Vagina (tissue), 2 donors: ENCODE data around the gene RIOK3. TPM values are rescaled to one million over a fixed set of nuclear protein-coding genes. Genes with fewer than 3 reads are reported as not detected.

Experiments
- DNase-seq, 2 donors: peaks; one replicate each; pipeline ENCODE4 v3.0.0-alpha.2; 2017; ENCODE audit errors: extremely low spot score in 2 of 2
- H3K27ac ChIP-seq: fragments of 200-600 bp; sonication (generic); one replicate; pipeline ENCODE4 v1.5.1; 2019
- H3K27me3 ChIP-seq: fragments of 200-600 bp; sonication (generic); one replicate; pipeline ENCODE4 v1.5.1; 2019
- H3K36me3 ChIP-seq, 2 donors: fragments of 200-600 bp; sonication (generic); one replicate each; pipeline ENCODE4 v1.5.1; 2017 to 2019
- H3K4me1 ChIP-seq: fragments of 200-600 bp; sonication (generic); one replicate; pipeline ENCODE4 v1.5.1; 2019
- H3K4me3 ChIP-seq, 2 donors: fragments of 200-600 bp; sonication (generic); 1 replicate in 1 of 2; 2 replicates in 1 of 2; pipeline ENCODE4 v1.5.1; 2016 to 2019
- H3K9me3 ChIP-seq: fragments of 200-600 bp; sonication (generic); one replicate; pipeline ENCODE4 v1.5.1; 2019
- POLR2A ChIP-seq, 2 donors: fragments of 450-650 bp; IDR thresholded peaks; one replicate each; pipeline ENCODE4 v1.6.1; 2017; ENCODE audit warnings: antibody characterized with exemption in 2 of 2, mild to moderate bottlenecking in 2 of 2, moderate library complexity in 2 of 2
- POLR2AphosphoS5 ChIP-seq, 2 donors: sonication (generic); formaldehyde crosslinking; IDR thresholded peaks; one replicate each; pipeline ENCODE4 v1.9.0; 2017; ENCODE audit warnings: antibody characterized with exemption in 2 of 2, mild to moderate bottlenecking in 2 of 2, low read depth in 1 of 2; ENCODE audit not compliant: insufficient read depth in 1 of 2
- intact Hi-C: fragments of 100-400 bp; cut with DNase I; formaldehyde crosslinking; loops from one replicate; pipeline ENCODE4 v1.15.1; 2023
- small RNA-seq: library from RNA; depleted of rRNA; stranded (forward); fragments of <200 nt; gene quantifications from one replicate; pipeline ENCODE3, GENCODE V24; 2016
- total RNA-seq: library from RNA; depleted of rRNA; stranded (reverse); fragments of >200 nt; gene quantifications from one replicate; pipeline ENCODE4 v1.2.3, GENCODE V29; 2016
- TF ChIP-seq, protein P1 (sequence below), 3 experiments: fragments of 450-650 bp in 2 of 3; fragments of 200-600 bp in 1 of 3; sonication (generic) in 1 of 3; IDR thresholded peaks; one replicate each; pipeline ENCODE4 v1.5.1; 2017 to 2019; ENCODE audit warnings: antibody characterized with exemption in 3 of 3, mild to moderate bottlenecking in 2 of 3, moderate library complexity in 2 of 3

RIOK3 gene
- total RNA-seq, 1 donor from 2014 or later, result 96.7 TPM

- DNase-seq, result peak in 1 of 2 donors; percentile 91
- Histone ChIP-seq H3K4me1 (no peaks in the 10 kb centered on the region), H3K27me3 (no peaks in the 10 kb centered on the region), H3K4me3 (no peak overlapping the region), H3K27ac (peak overlapping the region; percentile 70), H3K36me3 (peaks cover 0 to 83% of the 10 kb centered on the region in 2 donors), H3K9me3 (no peaks in the 10 kb centered on the region)
- intact Hi-C loops, result loop anchor here (5.0 kb wide), 1 partner anchor 43 kb away; no protein-coding TSS in a partner anchor
- TF ChIP-seq POLR2AphosphoS5 (IDR thresholded peaks at IDR 0.05; ENCODE audit: insufficient read depth in 1 of 2, low read depth in 1 of 2) (peak in 1 of 2 donors; percentile 53), POLR2A (IDR thresholded peaks at IDR 0.05) (no peak)
- TF ChIP-seq, protein P1, sequence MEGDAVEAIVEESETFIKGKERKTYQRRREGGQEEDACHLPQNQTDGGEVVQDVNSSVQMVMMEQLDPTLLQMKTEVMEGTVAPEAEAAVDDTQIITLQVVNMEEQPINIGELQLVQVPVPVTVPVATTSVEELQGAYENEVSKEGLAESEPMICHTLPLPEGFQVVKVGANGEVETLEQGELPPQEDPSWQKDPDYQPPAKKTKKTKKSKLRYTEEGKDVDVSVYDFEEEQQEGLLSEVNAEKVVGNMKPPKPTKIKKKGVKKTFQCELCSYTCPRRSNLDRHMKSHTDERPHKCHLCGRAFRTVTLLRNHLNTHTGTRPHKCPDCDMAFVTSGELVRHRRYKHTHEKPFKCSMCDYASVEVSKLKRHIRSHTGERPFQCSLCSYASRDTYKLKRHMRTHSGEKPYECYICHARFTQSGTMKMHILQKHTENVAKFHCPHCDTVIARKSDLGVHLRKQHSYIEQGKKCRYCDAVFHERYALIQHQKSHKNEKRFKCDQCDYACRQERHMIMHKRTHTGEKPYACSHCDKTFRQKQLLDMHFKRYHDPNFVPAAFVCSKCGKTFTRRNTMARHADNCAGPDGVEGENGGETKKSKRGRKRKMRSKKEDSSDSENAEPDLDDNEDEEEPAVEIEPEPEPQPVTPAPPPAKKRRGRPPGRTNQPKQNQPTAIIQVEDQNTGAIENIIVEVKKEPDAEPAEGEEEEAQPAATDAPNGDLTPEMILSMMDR (IDR thresholded peaks at IDR 0.05), result no peak
Observed at GRCh38 chr18:23528580-23529472, 75.7 kb downstream of the RIOK3 start.

GRCh38 chr18:23529604-23530003 lies 76.5 kb downstream of the RIOK3 start:
- intact Hi-C loops, result loop anchor here (5.0 kb wide), 1 partner anchor 43 kb away; no protein-coding TSS in a partner anchor
- Histone ChIP-seq H3K27ac (peak overlapping the region; percentile 70), H3K9me3 (no peaks in the 10 kb centered on the region), H3K4me1 (no peaks in the 10 kb centered on the region), H3K36me3 (peaks cover 0 to 88% of the 10 kb centered on the region in 2 donors), H3K27me3 (no peaks in the 10 kb centered on the region), H3K4me3 (no peak overlapping the region)
- TF ChIP-seq POLR2A (IDR thresholded peaks at IDR 0.05) (no peak), POLR2AphosphoS5 (IDR thresholded peaks at IDR 0.05; ENCODE audit: insufficient read depth in 1 of 2, low read depth in 1 of 2) (no peak)
- TF ChIP-seq, protein P1 (IDR thresholded peaks at IDR 0.05), result no peak
- no peak for DNase-seq

GRCh38 chr18:23530195-23530594 lies 77.1 kb downstream of the RIOK3 start:
- peaks cover 0 to 90% of the 10 kb centered on the region in 2 donors for H3K36me3 ChIP-seq
- intact Hi-C loops, result no loop called here
- TF ChIP-seq, protein P1 (IDR thresholded peaks at IDR 0.05), result no peak
- TF ChIP-seq POLR2AphosphoS5 (IDR thresholded peaks at IDR 0.05; ENCODE audit: insufficient read depth in 1 of 2, low read depth in 1 of 2) (no peak), POLR2A (IDR thresholded peaks at IDR 0.05) (no peak)

DNA sequence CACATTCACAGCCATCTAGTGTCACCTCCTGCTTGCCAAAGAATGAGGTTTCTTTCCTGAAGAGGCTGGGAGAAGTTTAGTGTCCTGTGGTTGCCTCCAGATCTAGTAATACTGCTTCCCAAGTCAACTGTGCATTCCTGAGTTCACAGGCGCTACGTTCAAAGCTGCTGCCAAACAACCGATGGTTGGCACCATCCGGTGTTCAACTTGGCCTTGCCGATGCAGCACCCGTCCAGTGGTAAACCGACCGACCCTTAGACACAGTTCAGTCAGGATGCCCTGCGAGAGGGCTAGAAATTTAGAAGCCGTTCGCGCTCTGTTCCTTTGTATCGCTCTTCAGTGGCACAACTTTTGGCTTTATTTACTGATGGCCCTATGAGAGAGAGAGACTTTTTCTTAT lies 78.8 kb downstream of the RIOK3 start:
- DNase-seq, result no peak
- H3K27ac ChIP-seq, result peak overlapping the region; percentile 18
- H3K9me3 ChIP-seq, result no peaks in the 10 kb centered on the region
- intact Hi-C loops, result no loop called here
- no peaks in the 10 kb centered on the region for H3K27me3 ChIP-seq
- H3K4me1 ChIP-seq, result no peaks in the 10 kb centered on the region
- H3K36me3 ChIP-seq, result peaks cover 0 to 94% of the 10 kb centered on the region in 2 donors
- no peak overlapping the region for H3K4me3 ChIP-seq
- no peak for TF ChIP-seq POLR2AphosphoS5 (IDR thresholded peaks at IDR 0.05; ENCODE audit: insufficient read depth in 1 of 2, low read depth in 1 of 2)
- no peak for TF ChIP-seq POLR2A (IDR thresholded peaks at IDR 0.05)
- TF ChIP-seq, protein P1 (IDR thresholded peaks at IDR 0.05), result no peak

More at GRCh38 chr18:23530195-23530594, 77.1 kb downstream of the RIOK3 start:
- H3K4me1 ChIP-seq, result no peaks in the 10 kb centered on the region
- no peak overlapping the region for H3K27ac ChIP-seq
- H3K4me3 ChIP-seq, result no peak overlapping the region
- no peak for DNase-seq
- H3K27me3 ChIP-seq, result no peaks in the 10 kb centered on the region
- H3K9me3 ChIP-seq, result no peaks in the 10 kb centered on the region

Small RNAs within 50 kb of the gene (small RNA-seq; reads per million reads assigned to genes)
- gene AC026634.1 (not detected), gene RF00019 (not detected)

Other genes with a start within 250 kb of the RIOK3 start
- 17.7 TPM for gene RMC1, start 50.2 kb downstream of the RIOK3 start, total RNA-seq
- 89.9 TPM for gene NPC1, start 133.2 kb downstream of the RIOK3 start, total RNA-seq
- 32.9 TPM for gene ANKRD29, start 209.6 kb downstream of the RIOK3 start, total RNA-seq
- gene LAMA3, start 236.2 kb downstream of the RIOK3 start, total RNA-seq, result 106 TPM